ENCODE results near the gene DHX57.

GRCh38 chr2:38778687-38779082 lies 97.0 kb downstream of the DHX57 start:
- TF ChIP-seq CTCF (IDR thresholded peaks at IDR 0.05) (no peak), EP300 (IDR thresholded peaks at IDR 0.05) (no peak), POLR2A (IDR thresholded peaks at IDR 0.05) (no peak)
